HUDEP-2 (cell line): ENCODE measurements around the gene TRMT10C.
"Not testable (repeated sequence)": the region's sequence is repeated elsewhere in the genome, so short reads cannot be mapped to it uniquely, and the experiment has no call there.

ENCODE experiments used
- DNase-seq, 76 experiments: peaks; one replicate each; lab custom pipeline; 2025; ENCODE audit not compliant: unreplicated experiment in 76 of 76; lab: John Stamatoyannopoulos, UW

TRMT10C gene

GRCh38 chr3:101561630-101562328 lies at the start of gene TRMT10C:
Gene TRMT10C, plus strand, starts transcription at chr3:101561868. Its CDS starts 2,914 bp downstream, at chr3:101564782.
- DNase-seq, result peak in 75 of 76 experiments; percentile 16 to 92 (median 82)

- DNase-seq, result peak in 2 of 76 experiments; percentile 53 to 57
These were observed 49.3 kb upstream of the TRMT10C start for GRCh38 chr3:101512396-101512645.

- peak in 74 of 76 experiments; percentile 16 to 89 (median 66) for DNase-seq
These were observed 48.8 kb upstream of the TRMT10C start, which contains the start of gene SENP7 for GRCh38 chr3:101512646-101513418. Gene SENP7, minus strand, starts transcription at chr3:101513212. Its CDS starts 82 bp downstream, at chr3:101513130.

GRCh38 chr3:101513419-101513986 lies 48.2 kb upstream of the TRMT10C start:
- DNase-seq, result no peak

GRCh38 chr3:101518421-101518871 lies 43.2 kb upstream of the TRMT10C start:
- DNase-seq, result no peak

GRCh38 chr3:101519685-101520365 lies 41.8 kb upstream of the TRMT10C start:
- no peak for DNase-seq

GRCh38 chr3:101521211-101521701 lies 40.4 kb upstream of the TRMT10C start:
- DNase-seq, result peak in 10 of 76 experiments; percentile 3 to 36 (median 16)

GRCh38 chr3:101527441-101527840 lies 34.2 kb upstream of the TRMT10C start:
- DNase-seq, result peak in 31 of 76 experiments; percentile 4 to 71 (median 29)

- DNase-seq, result no peak
These were observed 33.8 kb upstream of the TRMT10C start for GRCh38 chr3:101527906-101528305.

- DNase-seq, result peak in 74 of 76 experiments; percentile 26 to 96 (median 84)
These were observed 31.6 kb upstream of the TRMT10C start for GRCh38 chr3:101529816-101530685.

GRCh38 chr3:101530686-101531047 lies 31.0 kb upstream of the TRMT10C start:
- no peak for DNase-seq

- peak in 12 of 76 experiments; percentile 8 to 35 (median 23) for DNase-seq
These were observed 30.1 kb upstream of the TRMT10C start for GRCh38 chr3:101531473-101532086.

- no peak for DNase-seq
These were observed 28.7 kb upstream of the TRMT10C start for GRCh38 chr3:101532783-101533602.

- DNase-seq, result no peak
These were observed 28.1 kb upstream of the TRMT10C start for GRCh38 chr3:101533603-101533968.

- DNase-seq, result no peak
These were observed 26.4 kb upstream of the TRMT10C start for GRCh38 chr3:101535221-101535620.

GRCh38 chr3:101536266-101536665 lies 25.4 kb upstream of the TRMT10C start:
- no peak for DNase-seq

- not testable (repeated sequence) for DNase-seq
These were observed 24.7 kb upstream of the TRMT10C start for GRCh38 chr3:101536955-101537354.

- no peak for DNase-seq
These were observed 18.7 kb upstream of the TRMT10C start for GRCh38 chr3:101542957-101543356.
